Parathyroid adenoma (tissue), 2 donors: ENCODE results near the gene CSNK1A1.

Source experiments
- H2AFZ ChIP-seq: fragments of 300-600 bp; sonication (generic); one replicate; pipeline ENCODE4 v1.7.0; 2017; ENCODE audit warnings: antibody characterized with exemption, mild to moderate bottlenecking
- H3K27ac ChIP-seq: fragments of 300-600 bp; sonication (generic); one replicate; pipeline ENCODE4 v1.7.0; 2017
- H3K27me3 ChIP-seq: fragments of 300-600 bp; sonication (generic); one replicate; pipeline ENCODE4 v1.7.0; 2017; ENCODE audit warnings: low read length; ENCODE audit not compliant: control insufficient read depth, insufficient read depth
- H3K36me3 ChIP-seq: fragments of 300-600 bp; sonication (generic); one replicate; pipeline ENCODE4 v1.7.0; 2017; ENCODE audit warnings: low read length; ENCODE audit not compliant: control insufficient read depth, insufficient read depth
- H3K4me1 ChIP-seq: fragments of 300-600 bp; sonication (generic); one replicate; pipeline ENCODE4 v1.7.0; 2017; ENCODE audit warnings: control low read depth
- H3K4me2 ChIP-seq: fragments of 300-600 bp; sonication (generic); one replicate; pipeline ENCODE4 v1.7.0; 2017; ENCODE audit warnings: low read length
- H3K4me3 ChIP-seq: fragments of 300-600 bp; sonication (generic); one replicate; pipeline ENCODE4 v1.7.0; 2017; ENCODE audit warnings: low read depth, low read length
- H3K79me2 ChIP-seq: fragments of 300-600 bp; sonication (generic); one replicate; pipeline ENCODE4 v1.7.0; 2017; ENCODE audit warnings: control low read depth
- H3K9ac ChIP-seq: fragments of 300-600 bp; sonication (generic); one replicate; pipeline ENCODE4 v1.7.0; 2017; ENCODE audit warnings: mild to moderate bottlenecking
- H3K9me3 ChIP-seq: fragments of 300-600 bp; sonication (generic); one replicate; pipeline ENCODE4 v1.7.0; 2017; ENCODE audit warnings: low read length; ENCODE audit not compliant: control insufficient read depth
- CTCF ChIP-seq: fragments of 300-600 bp; sonication (generic); IDR thresholded peaks from one replicate; pipeline ENCODE4 v1.7.0; 2017; ENCODE audit warnings: antibody characterized with exemption, mild to moderate bottlenecking
- donor health status: primary hyperparathyroidism.

The CSNK1A1 gene

DNA sequence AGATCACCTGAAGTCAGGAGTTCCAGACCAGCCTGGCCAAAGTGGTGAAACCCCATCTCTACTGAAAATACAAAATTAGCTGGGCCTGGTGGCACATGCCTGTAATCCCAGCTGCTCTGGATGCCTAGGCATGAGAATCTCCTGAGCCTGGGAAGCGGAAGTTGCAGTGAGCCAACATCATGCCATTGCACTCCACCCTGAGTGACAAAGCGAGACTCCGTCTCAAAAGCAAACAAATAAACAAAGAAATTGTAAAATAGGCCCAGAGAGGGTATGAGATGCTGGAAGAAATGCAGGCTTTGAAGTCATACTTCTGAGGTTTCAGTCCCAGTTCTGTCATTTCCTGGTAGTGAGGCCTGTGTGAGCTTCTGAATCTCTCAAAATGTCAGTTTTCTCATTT, 24.8 kb upstream of the CSNK1A1 start:
- Histone ChIP-seq H3K27me3 (no peaks in the 10 kb centered on the region), H3K4me1 (peaks cover 4% of the 10 kb centered on the region), H3K9me3 (no peaks in the 10 kb centered on the region), H2AFZ (no peak overlapping the region), H3K79me2 (no peaks in the 10 kb centered on the region), H3K9ac (no peak overlapping the region), H3K4me2 (no peak overlapping the region), H3K36me3 (no peaks in the 10 kb centered on the region), H3K27ac (no peak overlapping the region), H3K4me3 (no peak overlapping the region)
- TF ChIP-seq CTCF, result no peak

- Histone ChIP-seq H3K4me3 (no peak overlapping the region), H3K27me3 (no peaks in the 10 kb centered on the region), H3K27ac (no peak overlapping the region)
Observed at GRCh38 chr5:149575131-149575530, 23.9 kb upstream of the CSNK1A1 start.

DNA sequence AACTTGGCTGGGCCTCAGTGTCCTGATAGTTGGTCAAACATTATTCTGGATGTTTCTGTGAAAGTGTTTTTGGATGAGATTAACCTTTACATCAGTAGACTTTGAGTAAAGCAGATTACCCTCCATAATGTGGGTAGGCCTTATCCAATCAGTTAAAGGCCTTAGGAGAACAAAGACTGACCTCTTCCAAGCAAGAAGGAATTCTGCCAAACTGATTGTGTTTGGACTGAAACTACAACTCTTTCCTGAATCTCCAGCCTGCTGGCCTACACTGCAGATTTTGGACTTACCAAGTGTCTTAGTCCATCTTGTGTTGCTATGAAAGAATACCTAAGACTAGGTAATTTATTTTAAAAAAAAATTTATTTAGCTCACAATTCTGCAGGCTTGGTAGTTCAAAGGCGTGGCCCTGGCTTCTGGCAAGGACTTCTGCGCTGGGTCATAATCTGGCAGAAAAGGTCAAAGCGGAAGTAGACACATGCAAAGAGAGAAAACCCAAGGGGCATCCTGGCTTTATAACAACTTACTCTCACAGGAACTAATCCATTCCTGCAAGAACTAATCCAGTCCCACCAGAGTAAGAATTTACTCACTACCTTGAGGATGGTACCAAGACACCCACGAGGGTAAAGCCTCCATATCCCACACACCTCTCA, 21.5 kb upstream of the CSNK1A1 start:
- no peak overlapping the region for H3K9ac ChIP-seq
- H3K27ac ChIP-seq, result no peak overlapping the region
- TF ChIP-seq CTCF, result no peak

More at GRCh38 chr5:149575131-149575530, 23.9 kb upstream of the CSNK1A1 start:
- Histone ChIP-seq H3K9ac (no peak overlapping the region), H3K9me3 (no peaks in the 10 kb centered on the region), H3K36me3 (no peaks in the 10 kb centered on the region), H3K4me1 (no peaks in the 10 kb centered on the region), H3K79me2 (no peaks in the 10 kb centered on the region), H3K4me2 (no peak overlapping the region), H2AFZ (no peak overlapping the region)
- no peak for TF ChIP-seq CTCF

GRCh38 chr5:149572170-149572569, 20.9 kb upstream of the CSNK1A1 start:
- Histone ChIP-seq H3K4me1 (no peaks in the 10 kb centered on the region), H3K4me2 (no peak overlapping the region), H3K36me3 (no peaks in the 10 kb centered on the region), H3K9ac (no peak overlapping the region), H2AFZ (no peak overlapping the region), H3K79me2 (no peaks in the 10 kb centered on the region), H3K27ac (no peak overlapping the region), H3K4me3 (no peak overlapping the region), H3K9me3 (no peaks in the 10 kb centered on the region), H3K27me3 (no peaks in the 10 kb centered on the region)
- no peak for TF ChIP-seq CTCF

More for the DNA sequence above, 21.5 kb upstream of the CSNK1A1 start:
- H2AFZ ChIP-seq, result no peak overlapping the region
- H3K79me2 ChIP-seq, result no peaks in the 10 kb centered on the region
- H3K4me3 ChIP-seq, result no peak overlapping the region
- H3K4me2 ChIP-seq, result no peak overlapping the region
- no peaks in the 10 kb centered on the region for H3K27me3 ChIP-seq
- no peaks in the 10 kb centered on the region for H3K9me3 ChIP-seq
- no peaks in the 10 kb centered on the region for H3K36me3 ChIP-seq
- no peaks in the 10 kb centered on the region for H3K4me1 ChIP-seq

- Histone ChIP-seq H3K4me1 (no peaks in the 10 kb centered on the region), H3K36me3 (no peaks in the 10 kb centered on the region), H3K4me3 (no peak overlapping the region), H3K79me2 (no peaks in the 10 kb centered on the region), H3K9me3 (no peaks in the 10 kb centered on the region), H3K27me3 (no peaks in the 10 kb centered on the region), H2AFZ (no peak overlapping the region), H3K4me2 (no peak overlapping the region), H3K27ac (no peak overlapping the region), H3K9ac (no peak overlapping the region)
- TF ChIP-seq CTCF, result no peak
Observed at GRCh38 chr5:149567226-149567625, 16.0 kb upstream of the CSNK1A1 start.
